ENCODE results near the gene SLC31A1. TPM values are rescaled to one million over a fixed set of nuclear protein-coding genes. Genes with fewer than 3 reads are reported as not detected.

SLC31A1 gene
- total and polyA plus RNA-seq, 2 experiments from 2014 or later: 15.0 to 32.1 TPM

DNA sequence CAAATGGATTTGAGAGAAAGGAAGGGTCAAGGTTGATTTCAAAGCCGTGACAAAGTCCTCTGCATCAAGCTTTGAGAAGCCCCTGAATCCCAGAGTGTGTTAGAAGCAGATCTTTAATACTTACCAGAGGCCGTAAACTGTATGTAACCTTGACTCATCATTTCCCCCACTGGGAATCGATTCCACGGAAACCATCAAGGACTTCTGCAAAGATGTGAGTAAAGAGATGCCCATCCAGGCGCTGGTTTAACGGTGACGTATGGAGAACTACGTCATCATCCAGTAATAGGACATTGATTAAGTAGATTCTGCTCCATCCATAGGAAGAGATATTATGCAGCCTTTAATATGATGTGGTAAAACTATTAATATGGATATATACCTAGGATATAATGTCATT is 80.2 kb downstream of the SLC31A1 start:
- H3K27ac Mint-ChIP-seq: no peak overlapping the region
- Histone ChIP-seq H4K20me1 (replicated peaks; ENCODE audit: insufficient read depth) (no peaks in the 10 kb centered on the region), H3K79me2 (replicated peaks; ENCODE audit: insufficient read depth) (no peaks in the 10 kb centered on the region), H3K4me3 (no peak overlapping the region), H3K27ac (ENCODE audit: low read depth) (no peak overlapping the region), H2AFZ (no peak overlapping the region), H3K4me2 (no peak overlapping the region), H3F3A (replicated peaks; ENCODE audit: low read depth) (no peaks in the 10 kb centered on the region), H3K36me3 (ENCODE audit: insufficient read depth) (no peaks in the 10 kb centered on the region), H3K27me3 (ENCODE audit: insufficient read depth) (no peaks in the 10 kb centered on the region), H3K4me1 (ENCODE audit: insufficient read depth) (no peaks in the 10 kb centered on the region), H3K9me2 (ENCODE audit: insufficient read depth) (no peaks in the 10 kb centered on the region)
- DNase-seq (ENCODE audit: low spot score) (no peak), ATAC-seq (no peak)
- peaks cover 7% of the 10 kb centered on the region; the same call in 2 of the 3 replicates for H3K4me1 Mint-ChIP-seq
- H3K9me3 Mint-ChIP-seq: no peaks in the 10 kb centered on the region
- no peaks in the 10 kb centered on the region; the same call in 2 of the 3 replicates for H3K36me3 Mint-ChIP-seq (ENCODE audit: low read depth)
- peaks cover 7% of the 10 kb centered on the region for H3K27me3 Mint-ChIP-seq (ENCODE audit: insufficient read depth, low read depth, poor library complexity)
- H3K4me3 Mint-ChIP-seq: no peak overlapping the region
- TF ChIP-seq POLR2AphosphoS5 (IDR thresholded peaks at IDR 0.05; ENCODE audit: low read depth) (no peak), EZH2 (IDR thresholded peaks at IDR 0.05; ENCODE audit: low read depth, unreplicated experiment) (no peak), STAT1 (IDR thresholded peaks at IDR 0.05; ENCODE audit: unreplicated experiment) (no peak), NANOG (IDR thresholded peaks at IDR 0.05; ENCODE audit: borderline replicate concordance) (no peak), ZNF462 (CRISPR knock-in tag; IDR thresholded peaks at IDR 0.05) (no peak), ZNF114 (CRISPR knock-in tag; IDR thresholded peaks at IDR 0.05) (no peak), JUNB (IDR thresholded peaks at IDR 0.05; ENCODE audit: unreplicated experiment) (no peak), CREB1 (CRISPR knock-in tag; IDR thresholded peaks at IDR 0.05; ENCODE audit: low read depth) (no peak), CTCF (conservative IDR thresholded peaks at IDR 0.05; ENCODE audit: low read depth in 2 of 2) (no peak), EZH2phosphoT487 (IDR thresholded peaks at IDR 0.05; ENCODE audit: unreplicated experiment) (no peak), ZNF331 (CRISPR knock-in tag; IDR thresholded peaks at IDR 0.05; ENCODE audit: low read depth) (no peak), ETS1 (IDR thresholded peaks at IDR 0.05) (no peak)
- TF ChIP-seq, protein P1, sequence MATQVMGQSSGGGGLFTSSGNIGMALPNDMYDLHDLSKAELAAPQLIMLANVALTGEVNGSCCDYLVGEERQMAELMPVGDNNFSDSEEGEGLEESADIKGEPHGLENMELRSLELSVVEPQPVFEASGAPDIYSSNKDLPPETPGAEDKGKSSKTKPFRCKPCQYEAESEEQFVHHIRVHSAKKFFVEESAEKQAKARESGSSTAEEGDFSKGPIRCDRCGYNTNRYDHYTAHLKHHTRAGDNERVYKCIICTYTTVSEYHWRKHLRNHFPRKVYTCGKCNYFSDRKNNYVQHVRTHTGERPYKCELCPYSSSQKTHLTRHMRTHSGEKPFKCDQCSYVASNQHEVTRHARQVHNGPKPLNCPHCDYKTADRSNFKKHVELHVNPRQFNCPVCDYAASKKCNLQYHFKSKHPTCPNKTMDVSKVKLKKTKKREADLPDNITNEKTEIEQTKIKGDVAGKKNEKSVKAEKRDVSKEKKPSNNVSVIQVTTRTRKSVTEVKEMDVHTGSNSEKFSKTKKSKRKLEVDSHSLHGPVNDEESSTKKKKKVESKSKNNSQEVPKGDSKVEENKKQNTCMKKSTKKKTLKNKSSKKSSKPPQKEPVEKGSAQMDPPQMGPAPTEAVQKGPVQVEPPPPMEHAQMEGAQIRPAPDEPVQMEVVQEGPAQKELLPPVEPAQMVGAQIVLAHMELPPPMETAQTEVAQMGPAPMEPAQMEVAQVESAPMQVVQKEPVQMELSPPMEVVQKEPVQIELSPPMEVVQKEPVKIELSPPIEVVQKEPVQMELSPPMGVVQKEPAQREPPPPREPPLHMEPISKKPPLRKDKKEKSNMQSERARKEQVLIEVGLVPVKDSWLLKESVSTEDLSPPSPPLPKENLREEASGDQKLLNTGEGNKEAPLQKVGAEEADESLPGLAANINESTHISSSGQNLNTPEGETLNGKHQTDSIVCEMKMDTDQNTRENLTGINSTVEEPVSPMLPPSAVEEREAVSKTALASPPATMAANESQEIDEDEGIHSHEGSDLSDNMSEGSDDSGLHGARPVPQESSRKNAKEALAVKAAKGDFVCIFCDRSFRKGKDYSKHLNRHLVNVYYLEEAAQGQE (IDR thresholded peaks at IDR 0.05; ENCODE audit: unreplicated experiment): no peak

Data from GM23338 (cell line).